HCT116 (cell line): ENCODE measurements around the gene ARL4C. TPM values are rescaled to one million over a fixed set of nuclear protein-coding genes. Genes with fewer than 3 reads are reported as not detected.

Experiments
- ATAC-seq: fragments of 200-7000 bp; cut with Tn5 transposase; 2 replicates; pipeline ENCODE4 v1.9.1; 2020; ENCODE audit warnings: mild to moderate bottlenecking, moderate library complexity
- BruUV-seq: library from RNA; stranded (reverse); fragments of 400-500 nt; replicated peaks from 2 replicates; lab custom pipeline; 2021; lab: Mats Ljungman, UMichigan
- CTCF ChIA-PET: fragments of 300-600 bp; sonication (Branson Sonifier 250); formaldehyde crosslinking; loops from one replicate; lab custom pipeline; 2021; ENCODE audit warnings: antibody characterized with exemption; lab: Charles Lee
- POLR2A ChIA-PET: fragments of 300-600, 350-600 bp; sonication (Branson Sonifier 250); formaldehyde crosslinking; loops from one replicate; lab custom pipeline; 2021; ENCODE audit warnings: antibody characterized with exemption; lab: Charles Lee
- RAD21 ChIA-PET, 2 experiments: fragments of 300-600 bp; sonication (Branson Sonifier 250); formaldehyde crosslinking; loops; one replicate each; lab custom pipeline; 2023; ENCODE audit warnings: low total read pairs in 2 of 2; ENCODE audit not compliant: uncharacterized antibody in 2 of 2, unreplicated experiment in 2 of 2, low non-redundant PET in 1 of 2; lab: Charles Lee
- DNase-seq: peaks from one replicate; pipeline ENCODE4 v3.0.0-alpha.2; 2010; ENCODE audit warnings: low read depth, low spot score
- H2AFZ ChIP-seq: fragments of 200-600 bp; shearing (Covaris generic), sonication (generic); 2 replicates; pipeline ENCODE4 v1.6.1; 2017; ENCODE audit warnings: low read depth, mixed run types, mixed read lengths, antibody characterized with exemption, low read length; ENCODE audit not compliant: poor library complexity, severe bottlenecking
- H3K27ac ChIP-seq: 2 replicates; pipeline ENCODE4 v1.5.1; 2012; ENCODE audit warnings: low read depth, low read length
- H3K27me3 ChIP-seq: fragments of 200-600 bp; sonication (generic); 2 replicates; pipeline ENCODE4 v1.6.1; 2016; ENCODE audit warnings: mixed run types, low read length, mixed read lengths; ENCODE audit not compliant: insufficient read depth
- H3K36me3 ChIP-seq, 2 experiments: fragments of 200-500 bp in 1 of 2; fragments of 200-600 bp in 1 of 2; sonication (Bioruptor generic) in 1 of 2; sonication (generic) in 1 of 2; 2 replicates each; pipeline versions ENCODE4 v1.5.1 to v1.6.1; 2014 to 2016; ENCODE audit warnings: low read length in 2 of 2, inconsistent platforms in 1 of 2, mixed read lengths in 1 of 2, mixed run types in 1 of 2; ENCODE audit not compliant: insufficient read depth in 2 of 2, control insufficient read depth in 1 of 2
- H3K4me1 ChIP-seq, 2 experiments: fragments of 200-600 bp in 1 of 2; sonication (generic) in 1 of 2; 2 replicates each; pipeline versions ENCODE4 v1.5.1 to v1.6.1; 2012 to 2017; ENCODE audit warnings: low read length in 2 of 2, inconsistent platforms in 1 of 2, mild to moderate bottlenecking in 1 of 2, mixed read lengths in 1 of 2, mixed run types in 1 of 2, moderate library complexity in 1 of 2; ENCODE audit not compliant: insufficient read depth in 2 of 2, control insufficient read depth in 1 of 2
- H3K4me2 ChIP-seq: fragments of 200-600 bp; sonication (generic); 2 replicates; pipeline ENCODE4 v1.6.1; 2017; ENCODE audit warnings: mixed run types, low read length, mixed read lengths
- H3K4me3 ChIP-seq, 2 experiments: fragments of 200-600 bp in 1 of 2; sonication (generic) in 1 of 2; replicated peaks in 1 of 2; 2 replicates each; pipeline ENCODE4 v1.5.1; 2011 to 2016; ENCODE audit warnings: low read length in 2 of 2, control low read depth in 1 of 2, low read depth in 1 of 2, mild to moderate bottlenecking in 1 of 2, mixed read lengths in 1 of 2, mixed run types in 1 of 2
- H3K79me2 ChIP-seq: fragments of 200-600 bp; sonication (generic); 2 replicates; pipeline ENCODE4 v1.6.1; 2017; ENCODE audit warnings: mild to moderate bottlenecking, mixed run types, low read length, moderate library complexity, mixed read lengths; ENCODE audit not compliant: insufficient read depth
- H3K9ac ChIP-seq: fragments of 200-600 bp; sonication (generic); 2 replicates; pipeline ENCODE4 v1.6.1; 2016; ENCODE audit warnings: low read length, mixed read lengths
- H3K9me2 ChIP-seq: fragments of 200-600 bp; sonication (generic), shearing (Covaris generic); 2 replicates; pipeline ENCODE4 v1.6.1; 2017; ENCODE audit warnings: mixed run types, mild to moderate bottlenecking, moderate library complexity; ENCODE audit not compliant: insufficient read depth
- H3K9me3 ChIP-seq, 2 experiments: fragments of 200-500 bp in 1 of 2; fragments of 200-600 bp in 1 of 2; sonication (Bioruptor generic) in 1 of 2; sonication (generic) in 1 of 2; 2 replicates each; pipeline ENCODE4 v1.6.1; 2014 to 2017; ENCODE audit warnings: low read length in 2 of 2, mixed read lengths in 2 of 2, inconsistent platforms in 1 of 2, low read depth in 1 of 2, mild to moderate bottlenecking in 1 of 2, mixed run types in 1 of 2, moderate library complexity in 1 of 2; ENCODE audit not compliant: control insufficient read depth in 1 of 2, insufficient read depth in 1 of 2
- H4K20me1 ChIP-seq: fragments of 200-600 bp; sonication (generic), shearing (Covaris generic); 2 replicates; pipeline ENCODE4 v1.6.1; 2017; ENCODE audit warnings: mixed run types, mild to moderate bottlenecking, moderate library complexity; ENCODE audit not compliant: insufficient read depth
- ATF3 ChIP-seq: IDR thresholded peaks from 2 replicates; pipeline ENCODE4 v1.6.1; 2012
- CEBPB ChIP-seq: IDR thresholded peaks from 2 replicates; pipeline ENCODE4 v1.6.1; 2012; ENCODE audit warnings: low read depth
- CTCF ChIP-seq, 3 experiments: fragments of 200-600 bp in 1 of 3; sonication (generic) in 1 of 3; IDR thresholded peaks in 2 of 3; conservative IDR thresholded peaks in 1 of 3; 2 replicates each; pipeline ENCODE4 v1.5.1; 2012 to 2017; ENCODE audit warnings: low read depth in 2 of 3, low read length in 2 of 3, antibody characterized with exemption in 1 of 3, borderline replicate concordance in 1 of 3, control low read depth in 1 of 3, mild to moderate bottlenecking in 1 of 3, mixed read lengths in 1 of 3, mixed run types in 1 of 3, moderate library complexity in 1 of 3; ENCODE audit not compliant: insufficient read depth in 1 of 3
- EZH2phosphoT487 ChIP-seq: fragments of 200-600 bp; IDR thresholded peaks from 2 replicates; pipeline ENCODE4 v1.6.1; 2018; ENCODE audit warnings: antibody characterized with exemption, borderline replicate concordance
- FOSL1 ChIP-seq: IDR thresholded peaks from 2 replicates; pipeline ENCODE4 v1.6.1; 2012; ENCODE audit warnings: low read depth
- POLR2A ChIP-seq: IDR thresholded peaks from 2 replicates; pipeline ENCODE4 v1.7.0; 2011; ENCODE audit warnings: borderline replicate concordance; ENCODE audit not compliant: insufficient read depth, insufficient read length; ENCODE audit errors: extremely low read depth
- RAD21 ChIP-seq: IDR thresholded peaks from 2 replicates; pipeline ENCODE4 v1.6.1; 2012; ENCODE audit warnings: low read depth, mild to moderate bottlenecking
- REST ChIP-seq: IDR thresholded peaks from 2 replicates; pipeline ENCODE4 v1.6.1; 2012; ENCODE audit warnings: low read depth
- SIN3A ChIP-seq: IDR thresholded peaks from 2 replicates; pipeline ENCODE4 v1.6.1; 2012; ENCODE audit warnings: low read depth
- SP1 ChIP-seq: IDR thresholded peaks from 2 replicates; pipeline ENCODE4 v1.6.1; 2012; ENCODE audit warnings: low read depth
- SRF ChIP-seq: IDR thresholded peaks from 2 replicates; pipeline ENCODE4 v1.6.1; 2012; ENCODE audit warnings: low read depth
- TCF7L2 ChIP-seq: IDR thresholded peaks from 2 replicates; pipeline ENCODE4 v1.7.0; 2011; ENCODE audit warnings: borderline replicate concordance, inconsistent platforms; ENCODE audit not compliant: insufficient read depth, insufficient read length; ENCODE audit errors: extremely low read depth
- YY1 ChIP-seq: IDR thresholded peaks from 2 replicates; pipeline ENCODE4 v1.6.1; 2011; ENCODE audit warnings: low read length, low read depth, moderate library complexity, mild to moderate bottlenecking; ENCODE audit not compliant: insufficient replicate concordance; ENCODE audit errors: extremely low read depth
- ZBTB33 ChIP-seq: IDR thresholded peaks from 2 replicates; pipeline ENCODE4 v1.6.1; 2011; ENCODE audit warnings: mild to moderate bottlenecking, low read length, moderate library complexity; ENCODE audit not compliant: insufficient replicate concordance; ENCODE audit errors: extremely low read depth
- ZNF274 ChIP-seq: fragments of 200-500 bp; sonication (Bioruptor generic); IDR thresholded peaks from 2 replicates; pipeline ENCODE4 v1.6.1; 2014; ENCODE audit warnings: mild to moderate bottlenecking, low read depth, low read length, inconsistent platforms
- intact Hi-C: fragments of 100-400 bp; cut with micrococcal nuclease; formaldehyde crosslinking; loops from 2 replicates; pipeline ENCODE4 v1.10.0; 2022
- total RNA-seq: library from RNA; stranded (reverse); gene quantifications from one replicate; pipeline ENCODE4 v1.2.1, GENCODE V29; 2021; ENCODE audit not compliant: unreplicated experiment

The ARL4C gene
- total RNA-seq, 1 experiment from 2014 or later, result 4.1 TPM

GRCh38 chr2:234448506-234449184, 48.2 kb downstream of the ARL4C start:
- no peak overlapping the region for H2AFZ ChIP-seq
- intact Hi-C loops, result no loop called here
- POLR2A ChIA-PET, result no interaction called here

More at GRCh38 chr2:234448506-234449184, 48.2 kb downstream of the ARL4C start:
- no peaks in the 10 kb centered on the region for H4K20me1 ChIP-seq
- no peaks in the 10 kb centered on the region for H3K36me3 ChIP-seq
- no peaks in the 10 kb centered on the region for H3K79me2 ChIP-seq
- H3K9me3 ChIP-seq, result no peaks in the 10 kb centered on the region
- BruUV-seq, result no TSS peak
- no peaks in the 10 kb centered on the region for H3K9me2 ChIP-seq
- no peak overlapping the region for H3K4me2 ChIP-seq
- no peak overlapping the region for H3K4me3 ChIP-seq
- peaks cover 0 to 4% of the 10 kb centered on the region in 2 experiments; a peak in 1 of 4 replicates for H3K4me1 ChIP-seq
- RAD21 ChIA-PET, result no interaction called here
- CTCF ChIA-PET, result no interaction called here
- no peak overlapping the region for H3K9ac ChIP-seq
- TF ChIP-seq YY1 (no peak), POLR2A (no peak), SP1 (no peak), SIN3A (no peak), CEBPB (no peak), EZH2phosphoT487 (no peak), SRF (no peak), TCF7L2 (no peak), ZNF274 (no peak), RAD21 (no peak), ATF3 (no peak), FOSL1 (no peak), REST (no peak), CTCF (IDR thresholded peaks at IDR 0.05 in 2 of 3, conservative IDR thresholded peaks at IDR 0.05 in 1 of 3; ENCODE audit: borderline replicate concordance in 1 of 3, insufficient read depth in 1 of 3, low read depth in 2 of 3, low read length in 2 of 3) (no peak), ZBTB33 (no peak)
- H3K27me3 ChIP-seq, result no peaks in the 10 kb centered on the region
- no peak for ATAC-seq
- no peak overlapping the region for H3K27ac ChIP-seq
- DNase-seq, result no peak
